Measurements from ENCODE around the gene ATXN10.

ATXN10 gene

GRCh38 chr22:45756558-45756957 lies 84.9 kb downstream of the ATXN10 start:
- Histone ChIP-seq H3K4me3 (ENCODE audit: low read length, poor library complexity, severe bottlenecking) (no peak overlapping the region), H3K9me3 (ENCODE audit: insufficient read depth, low read depth, low read length) (no peaks in the 10 kb centered on the region), H2AFZ (ENCODE audit: low read length) (no peak overlapping the region), H4K20me1 (ENCODE audit: insufficient read depth, low read length, poor library complexity, severe bottlenecking) (peaks cover 11% of the 10 kb centered on the region), H3K9ac (ENCODE audit: low read depth, low read length, poor library complexity, severe bottlenecking) (no peak overlapping the region), H3K4me2 (ENCODE audit: low read depth, low read length, poor library complexity, severe bottlenecking) (no peak overlapping the region), H3K4me1 (ENCODE audit: insufficient read depth, low read length, poor library complexity, severe bottlenecking) (peaks cover 9% of the 10 kb centered on the region), H3K36me3 (ENCODE audit: insufficient read depth, low read length) (peaks cover 36% of the 10 kb centered on the region; the same call in 1 of the 2 replicates), H3K9me2 (replicated peaks; ENCODE audit: low read depth, low read length) (no peaks in the 10 kb centered on the region), H3F3A (ENCODE audit: low read depth) (no peaks in the 10 kb centered on the region), H3K27me3 (ENCODE audit: insufficient read depth, low read length, poor library complexity, severe bottlenecking) (no peaks in the 10 kb centered on the region), H3K79me2 (ENCODE audit: insufficient read depth, low read length) (no peaks in the 10 kb centered on the region; the same call in 1 of the 2 replicates)
- TF ChIP-seq, protein P1, sequence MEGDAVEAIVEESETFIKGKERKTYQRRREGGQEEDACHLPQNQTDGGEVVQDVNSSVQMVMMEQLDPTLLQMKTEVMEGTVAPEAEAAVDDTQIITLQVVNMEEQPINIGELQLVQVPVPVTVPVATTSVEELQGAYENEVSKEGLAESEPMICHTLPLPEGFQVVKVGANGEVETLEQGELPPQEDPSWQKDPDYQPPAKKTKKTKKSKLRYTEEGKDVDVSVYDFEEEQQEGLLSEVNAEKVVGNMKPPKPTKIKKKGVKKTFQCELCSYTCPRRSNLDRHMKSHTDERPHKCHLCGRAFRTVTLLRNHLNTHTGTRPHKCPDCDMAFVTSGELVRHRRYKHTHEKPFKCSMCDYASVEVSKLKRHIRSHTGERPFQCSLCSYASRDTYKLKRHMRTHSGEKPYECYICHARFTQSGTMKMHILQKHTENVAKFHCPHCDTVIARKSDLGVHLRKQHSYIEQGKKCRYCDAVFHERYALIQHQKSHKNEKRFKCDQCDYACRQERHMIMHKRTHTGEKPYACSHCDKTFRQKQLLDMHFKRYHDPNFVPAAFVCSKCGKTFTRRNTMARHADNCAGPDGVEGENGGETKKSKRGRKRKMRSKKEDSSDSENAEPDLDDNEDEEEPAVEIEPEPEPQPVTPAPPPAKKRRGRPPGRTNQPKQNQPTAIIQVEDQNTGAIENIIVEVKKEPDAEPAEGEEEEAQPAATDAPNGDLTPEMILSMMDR (conservative IDR thresholded peaks at IDR 0.05; ENCODE audit: low read length), result no peak
- no peak for TF ChIP-seq EZH2phosphoT487 (IDR thresholded peaks at IDR 0.05; ENCODE audit: borderline replicate concordance)

DNA sequence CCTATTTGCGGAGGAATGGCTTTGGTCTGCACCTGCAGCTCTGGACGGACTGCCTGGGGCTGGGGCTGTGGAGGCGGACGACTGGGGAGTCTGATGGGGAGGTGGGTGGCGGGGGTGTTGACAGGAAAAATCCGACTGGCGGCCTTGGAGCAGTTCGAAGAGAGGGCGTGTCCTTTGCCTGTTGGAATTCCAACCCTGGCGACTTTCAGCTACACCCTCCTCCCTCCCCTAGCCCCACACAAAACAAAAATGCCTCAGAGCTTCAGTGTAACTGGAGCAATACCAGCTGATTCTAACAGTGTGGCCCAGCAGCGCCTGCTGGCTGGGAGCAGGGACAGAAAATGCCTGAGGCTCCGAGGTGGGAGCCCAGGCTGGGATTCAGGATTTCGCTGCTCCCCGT lies 85.4 kb downstream of the ATXN10 start:
- H4K20me1 ChIP-seq (ENCODE audit: insufficient read depth, low read length, poor library complexity, severe bottlenecking), result peaks cover 11% of the 10 kb centered on the region
- H2AFZ ChIP-seq (ENCODE audit: low read length), result no peak overlapping the region
- no peaks in the 10 kb centered on the region for H3K9me2 ChIP-seq (replicated peaks; ENCODE audit: low read depth, low read length)
- no peak overlapping the region for H3K4me2 ChIP-seq (ENCODE audit: low read depth, low read length, poor library complexity, severe bottlenecking)
- H3K4me3 ChIP-seq (ENCODE audit: low read length, poor library complexity, severe bottlenecking), result no peak overlapping the region
- H3K9ac ChIP-seq (ENCODE audit: low read depth, low read length, poor library complexity, severe bottlenecking), result no peak overlapping the region
- no peaks in the 10 kb centered on the region; the same call in 1 of the 2 replicates for H3K79me2 ChIP-seq (ENCODE audit: insufficient read depth, low read length)
- no peaks in the 10 kb centered on the region for H3K27me3 ChIP-seq (ENCODE audit: insufficient read depth, low read length, poor library complexity, severe bottlenecking)
- peaks cover 9% of the 10 kb centered on the region for H3K4me1 ChIP-seq (ENCODE audit: insufficient read depth, low read length, poor library complexity, severe bottlenecking)
- H3K9me3 ChIP-seq (ENCODE audit: insufficient read depth, low read depth, low read length), result no peaks in the 10 kb centered on the region
- no peak for TF ChIP-seq EZH2phosphoT487 (IDR thresholded peaks at IDR 0.05; ENCODE audit: borderline replicate concordance)
- TF ChIP-seq, protein P1 (conservative IDR thresholded peaks at IDR 0.05; ENCODE audit: low read length), result no peak
- H3F3A ChIP-seq (ENCODE audit: low read depth), result no peaks in the 10 kb centered on the region
- peaks cover 36% of the 10 kb centered on the region; the same call in 1 of the 2 replicates for H3K36me3 ChIP-seq (ENCODE audit: insufficient read depth, low read length)

DNA sequence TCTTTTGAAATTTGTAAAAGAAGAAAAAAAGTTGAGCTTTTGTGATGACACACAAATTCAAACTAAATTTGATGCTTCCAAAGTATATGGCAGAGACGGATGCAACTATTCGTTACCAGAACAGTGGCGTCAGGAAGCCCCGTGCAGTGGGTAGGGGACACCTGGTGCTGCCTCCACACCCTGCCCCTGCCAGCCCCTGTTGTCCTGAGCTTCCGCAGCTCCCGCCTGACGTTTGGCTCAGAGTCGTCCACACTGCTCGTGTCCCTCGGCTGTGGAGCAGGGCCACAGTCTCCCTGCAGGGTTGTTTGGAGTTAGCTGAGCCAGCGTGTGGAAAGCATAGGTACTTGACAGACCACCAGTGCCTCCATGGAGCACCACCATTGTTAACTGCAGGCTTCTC lies 86.3 kb downstream of the ATXN10 start:
- Histone ChIP-seq H3K79me2 (ENCODE audit: insufficient read depth, low read length) (no peaks in the 10 kb centered on the region; the same call in 1 of the 2 replicates), H3K4me2 (ENCODE audit: low read depth, low read length, poor library complexity, severe bottlenecking) (no peak overlapping the region)

More for the DNA sequence above, 86.3 kb downstream of the ATXN10 start:
- peaks cover 36% of the 10 kb centered on the region; the same call in 1 of the 2 replicates for H3K36me3 ChIP-seq (ENCODE audit: insufficient read depth, low read length)
- no peak overlapping the region for H2AFZ ChIP-seq (ENCODE audit: low read length)
- no peak overlapping the region for H3K4me3 ChIP-seq (ENCODE audit: low read length, poor library complexity, severe bottlenecking)
- H3F3A ChIP-seq (ENCODE audit: low read depth), result no peaks in the 10 kb centered on the region
- no peaks in the 10 kb centered on the region for H3K9me3 ChIP-seq (ENCODE audit: insufficient read depth, low read depth, low read length)
- no peak overlapping the region for H3K9ac ChIP-seq (ENCODE audit: low read depth, low read length, poor library complexity, severe bottlenecking)
- no peak for TF ChIP-seq EZH2phosphoT487 (IDR thresholded peaks at IDR 0.05; ENCODE audit: borderline replicate concordance)
- TF ChIP-seq, protein P1 (conservative IDR thresholded peaks at IDR 0.05; ENCODE audit: low read length), result no peak
- H3K27me3 ChIP-seq (ENCODE audit: insufficient read depth, low read length, poor library complexity, severe bottlenecking), result no peaks in the 10 kb centered on the region
- no peaks in the 10 kb centered on the region for H3K9me2 ChIP-seq (replicated peaks; ENCODE audit: low read depth, low read length)
- peaks cover 11% of the 10 kb centered on the region for H4K20me1 ChIP-seq (ENCODE audit: insufficient read depth, low read length, poor library complexity, severe bottlenecking)
- peaks cover 9% of the 10 kb centered on the region for H3K4me1 ChIP-seq (ENCODE audit: insufficient read depth, low read length, poor library complexity, severe bottlenecking)
